MCF 10A (cell line): ENCODE results near the gene RIPOR3. TPM values are rescaled to one million over a fixed set of nuclear protein-coding genes. Genes with fewer than 3 reads are reported as not detected.

Source experiments
- BruUV-seq: library from RNA; stranded (reverse); fragments of 400-500 nt; replicated peaks from 2 replicates; lab custom pipeline; 2021; lab: Mats Ljungman, UMichigan
- CTCF ChIA-PET: fragments of 300-600 bp; sonication (Branson Sonifier 250); formaldehyde crosslinking; extraction: SDS; loops from one replicate; lab custom pipeline; 2021; ENCODE audit warnings: antibody characterized with exemption, inconsistent platforms; lab: Yijun Ruan, JAX
- POLR2A ChIA-PET: fragments of 300-600, 350-650 bp; sonication (Branson Sonifier 250); formaldehyde crosslinking; extraction: SDS; loops from one replicate; lab custom pipeline; 2020; ENCODE audit warnings: antibody characterized with exemption, inconsistent platforms; lab: Yijun Ruan, JAX
- DNase-seq: peaks from one replicate; pipeline ENCODE4 v3.0.0-alpha.2; 2018; ENCODE audit not compliant: unreplicated experiment
- H3K27ac Mint-ChIP-seq: one replicate; pipeline ENCODE4 v1.8.0; 2022; ENCODE audit warnings: mild to moderate bottlenecking, low read depth, mixed read lengths; ENCODE audit not compliant: unreplicated experiment
- H3K27me3 Mint-ChIP-seq: one replicate; pipeline ENCODE4 v1.8.0; 2022; ENCODE audit warnings: mixed read lengths; ENCODE audit not compliant: insufficient read depth, unreplicated experiment
- H3K36me3 Mint-ChIP-seq: one replicate; pipeline ENCODE4 v1.8.0; 2022; ENCODE audit warnings: mild to moderate bottlenecking, moderate library complexity, mixed read lengths; ENCODE audit not compliant: insufficient read depth, unreplicated experiment
- H3K4me1 Mint-ChIP-seq: one replicate; pipeline ENCODE4 v1.8.0; 2022; ENCODE audit warnings: mixed read lengths; ENCODE audit not compliant: insufficient read depth, unreplicated experiment
- H3K4me3 Mint-ChIP-seq: one replicate; pipeline ENCODE4 v1.8.0; 2022; ENCODE audit warnings: mild to moderate bottlenecking, moderate library complexity, mixed read lengths; ENCODE audit not compliant: unreplicated experiment
- H3K9me3 Mint-ChIP-seq: one replicate; pipeline ENCODE4 v1.8.0; 2022; ENCODE audit warnings: mixed read lengths; ENCODE audit not compliant: unreplicated experiment
- CTCF ChIP-seq: fragments of 200-600 bp; IDR thresholded peaks from one replicate; pipeline ENCODE4 v1.8.0; 2022; ENCODE audit warnings: antibody characterized with exemption, mild to moderate bottlenecking; ENCODE audit not compliant: unreplicated experiment
- intact Hi-C: fragments of 100-400 bp; cut with micrococcal nuclease; formaldehyde crosslinking; loops from 2 replicates; pipeline ENCODE4 v1.14.1; 2022
- total RNA-seq: library from RNA; stranded (reverse); gene quantifications from 2 replicates; pipeline ENCODE4 v1.2.3, GENCODE V29; 2022

The RIPOR3 gene
- total RNA-seq, 1 experiment from 2014 or later, result not detected

GRCh38 chr20:50720582-50720981 lies 29.2 kb upstream of the RIPOR3 start:
- intact Hi-C loops, result no loop called here
- CTCF ChIA-PET, result interaction anchor here (0.7 to 1.5 kb wide), 5 partner anchors 11 to 147 kb away, joined by 3 to 5 read pairs (median 3); no protein-coding TSS in a partner anchor

GRCh38 chr20:50720026-50720425 lies 28.7 kb upstream of the RIPOR3 start:
- ChIA-PET POLR2A (interaction anchor here (1.1 kb wide), 2 partner anchors 10 to 57 kb away, joined by 3 to 4 read pairs; no protein-coding TSS in a partner anchor), CTCF (interaction anchor here (0.7 to 1.5 kb wide), 4 partner anchors 11 to 147 kb away, joined by 3 to 5 read pairs (median 3); no protein-coding TSS in a partner anchor)
- BruUV-seq, result no TSS peak
- intact Hi-C loops, result no loop called here
- Mint-ChIP-seq H3K27ac (no peak overlapping the region), H3K4me1 (peaks cover 5% of the 10 kb centered on the region), H3K36me3 (no peaks in the 10 kb centered on the region), H3K27me3 (no peaks in the 10 kb centered on the region), H3K9me3 (no peaks in the 10 kb centered on the region), H3K4me3 (no peak overlapping the region)
- no peak for DNase-seq
- no peak for TF ChIP-seq CTCF

More at GRCh38 chr20:50720582-50720981, 29.2 kb upstream of the RIPOR3 start:
- DNase-seq, result no peak
- H3K27me3 Mint-ChIP-seq, result no peaks in the 10 kb centered on the region
- no peaks in the 10 kb centered on the region for H3K9me3 Mint-ChIP-seq
- peaks cover 5% of the 10 kb centered on the region for H3K4me1 Mint-ChIP-seq
- no peak overlapping the region for H3K4me3 Mint-ChIP-seq
- no peaks in the 10 kb centered on the region for H3K36me3 Mint-ChIP-seq
- POLR2A ChIA-PET, result interaction anchor here (1.1 to 2.3 kb wide), 2 partner anchors 12 to 57 kb away, joined by 4 to 16 read pairs; partner anchors contain the start of gene PARD6B
- no peak overlapping the region for H3K27ac Mint-ChIP-seq
- BruUV-seq, result no TSS peak
- TF ChIP-seq CTCF, result no peak

GRCh38 chr20:50719328-50719727 lies 28.0 kb upstream of the RIPOR3 start:
- Mint-ChIP-seq H3K4me1 (peaks cover 5% of the 10 kb centered on the region), H3K36me3 (no peaks in the 10 kb centered on the region), H3K27me3 (no peaks in the 10 kb centered on the region), H3K9me3 (no peaks in the 10 kb centered on the region), H3K27ac (no peak overlapping the region), H3K4me3 (no peak overlapping the region)
- POLR2A ChIA-PET, result interaction anchor here (1.1 to 3.4 kb wide), 2 partner anchors 10 kb away, joined by 3 to 10 read pairs; no protein-coding TSS in a partner anchor
- intact Hi-C loops, result no loop called here
- no TSS peak for BruUV-seq
- TF ChIP-seq CTCF, result no peak
- CTCF ChIA-PET, result interaction anchor here (1.5 kb wide), 1 partner anchor 10 kb away, joined by 5 read pairs; no protein-coding TSS in a partner anchor
- no peak for DNase-seq

GRCh38 chr20:50717974-50718761 lies 26.8 kb upstream of the RIPOR3 start:
- H3K27me3 Mint-ChIP-seq, result no peaks in the 10 kb centered on the region
- no TSS peak for BruUV-seq
- no peaks in the 10 kb centered on the region for H3K36me3 Mint-ChIP-seq
- peaks cover 6% of the 10 kb centered on the region for H3K4me1 Mint-ChIP-seq
- intact Hi-C loops, result no loop called here
- no peak for TF ChIP-seq CTCF
- H3K27ac Mint-ChIP-seq, result no peak overlapping the region
- no peaks in the 10 kb centered on the region for H3K9me3 Mint-ChIP-seq
- H3K4me3 Mint-ChIP-seq, result no peak overlapping the region
- CTCF ChIA-PET, result interaction anchor here (0.6 to 1.7 kb wide), 6 partner anchors 23 to 547 kb away, joined by 3 to 4 read pairs (median 4); no protein-coding TSS in a partner anchor
- DNase-seq, result no peak
- POLR2A ChIA-PET, result interaction anchor here (0.6 to 3.4 kb wide), 4 partner anchors 11 to 76 kb away, joined by 3 to 10 read pairs (median 4); no protein-coding TSS in a partner anchor
